Body of pancreas (tissue), 4 donors: Measurements from ENCODE around the gene PPP2R5C.

Source experiments
- CTCF ChIP-seq, 7 experiments: fragments of 450-650 bp in 4 of 7; fragments of 200-600 bp in 3 of 7; sonication (generic) in 3 of 7; IDR thresholded peaks; one replicate each; pipeline ENCODE4 v1.5.1; 2016 to 2019; ENCODE audit warnings: antibody characterized with exemption in 7 of 7
- POLR2A ChIP-seq, 3 donors: fragments of 450-650 bp; IDR thresholded peaks; one replicate each; pipeline ENCODE4 v1.6.1; 2016; ENCODE audit warnings: antibody characterized with exemption in 3 of 3, mild to moderate bottlenecking in 2 of 3

- TF ChIP-seq POLR2A (IDR thresholded peaks at IDR 0.05) (no peak), CTCF (IDR thresholded peaks at IDR 0.05) (no peak)
Measured at GRCh38 chr14:101762530-101763101, 1.1 kb downstream of the PPP2R5C start.
